ENCODE data around the gene CD200R1L.

The CD200R1L gene

DNA sequence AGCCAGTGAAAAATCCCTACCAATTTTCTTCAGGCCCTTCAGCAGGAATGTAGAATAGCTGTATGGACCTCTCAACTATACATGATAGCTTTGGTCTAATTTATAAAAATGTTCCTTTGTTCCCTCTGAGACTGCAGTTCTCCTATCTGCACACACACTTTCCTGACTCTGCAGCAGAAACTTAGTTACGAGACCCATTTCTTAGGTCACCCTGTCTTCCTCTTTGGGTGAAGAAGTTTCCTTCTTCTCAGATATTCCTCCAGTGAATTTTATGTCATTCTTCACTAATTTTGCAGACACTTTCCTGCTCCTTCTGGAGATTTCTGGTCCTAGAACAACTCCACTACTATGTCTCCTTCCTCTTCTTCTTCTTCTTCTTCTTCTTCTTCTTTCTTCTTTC, 42.6 kb downstream of the CD200R1L start:
- no peak overlapping the region for H3K4me3 ChIP-seq (ENCODE audit: low read length)
- H3K27ac ChIP-seq (ENCODE audit: low read depth, low read length) = no peak overlapping the region
- no peaks in the 10 kb centered on the region for H3K27me3 ChIP-seq (ENCODE audit: control insufficient read depth, insufficient read depth, low read length)
- no peaks in the 10 kb centered on the region for H3K36me3 ChIP-seq (ENCODE audit: control insufficient read depth, insufficient read depth, low read length)
- no peak overlapping the region for H3K9ac ChIP-seq (ENCODE audit: low read length)
- H3K4me1 ChIP-seq (ENCODE audit: control insufficient read depth, insufficient read depth, low read length) = no peaks in the 10 kb centered on the region

GRCh38 chr3:112803467-112803866, 43.2 kb downstream of the CD200R1L start:
- Histone ChIP-seq H3K4me1 (ENCODE audit: control insufficient read depth, insufficient read depth, low read length) (no peaks in the 10 kb centered on the region), H3K36me3 (ENCODE audit: control insufficient read depth, insufficient read depth, low read length) (no peaks in the 10 kb centered on the region), H3K4me3 (ENCODE audit: low read length) (no peak overlapping the region), H3K27ac (ENCODE audit: low read depth, low read length) (no peak overlapping the region), H3K9ac (ENCODE audit: low read length) (no peak overlapping the region), H3K27me3 (ENCODE audit: control insufficient read depth, insufficient read depth, low read length) (no peaks in the 10 kb centered on the region)

DNA sequence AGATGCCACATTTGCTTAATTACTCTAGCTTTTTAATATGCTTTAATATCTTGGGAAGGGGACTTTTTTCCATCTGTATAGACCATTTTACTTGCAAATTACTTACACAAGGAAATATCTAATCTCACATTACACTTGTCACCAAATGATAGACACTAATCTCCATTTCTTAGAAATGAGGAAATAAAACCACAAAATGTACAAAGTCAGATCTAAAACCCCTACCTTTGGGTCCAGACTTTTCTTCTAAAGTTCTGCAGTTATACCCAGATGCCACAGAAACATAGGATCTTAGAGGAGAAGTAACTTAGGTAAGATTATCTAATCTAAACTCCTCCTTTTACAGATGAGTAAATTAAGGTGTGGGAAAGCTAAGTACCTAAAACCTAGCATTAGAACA, 44.3 kb downstream of the CD200R1L start:
- Histone ChIP-seq H3K36me3 (ENCODE audit: control insufficient read depth, insufficient read depth, low read length) (no peaks in the 10 kb centered on the region), H3K4me3 (ENCODE audit: low read length) (no peak overlapping the region), H3K4me1 (ENCODE audit: control insufficient read depth, insufficient read depth, low read length) (no peaks in the 10 kb centered on the region), H3K9ac (ENCODE audit: low read length) (no peak overlapping the region), H3K27ac (ENCODE audit: low read depth, low read length) (no peak overlapping the region), H3K27me3 (ENCODE audit: control insufficient read depth, insufficient read depth, low read length) (no peaks in the 10 kb centered on the region)

DNA sequence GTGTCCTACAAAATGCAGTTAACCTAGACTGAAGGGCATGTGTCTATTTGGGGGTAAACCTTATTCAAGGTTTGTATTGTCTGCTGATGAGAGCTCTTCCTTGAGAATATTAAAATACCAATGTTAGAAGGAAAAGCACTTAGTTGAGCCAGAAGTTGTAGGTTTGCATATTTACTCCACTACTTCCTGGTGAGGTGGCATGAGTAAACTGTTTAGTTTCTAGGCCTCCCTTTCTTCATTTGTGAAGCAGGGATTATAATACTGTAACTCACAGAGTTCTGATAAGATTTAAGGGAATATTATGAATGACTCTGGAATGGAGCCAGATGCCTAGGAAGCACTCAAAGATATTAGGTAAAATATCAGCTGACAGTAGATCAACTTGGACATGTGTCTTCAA, 46.7 kb downstream of the CD200R1L start:
- Histone ChIP-seq H3K27ac (ENCODE audit: low read depth, low read length) (no peak overlapping the region), H3K36me3 (ENCODE audit: control insufficient read depth, insufficient read depth, low read length) (no peaks in the 10 kb centered on the region), H3K27me3 (ENCODE audit: control insufficient read depth, insufficient read depth, low read length) (no peaks in the 10 kb centered on the region), H3K9ac (ENCODE audit: low read length) (no peak overlapping the region), H3K4me3 (ENCODE audit: low read length) (no peak overlapping the region), H3K4me1 (ENCODE audit: control insufficient read depth, insufficient read depth, low read length) (no peaks in the 10 kb centered on the region)

DNA sequence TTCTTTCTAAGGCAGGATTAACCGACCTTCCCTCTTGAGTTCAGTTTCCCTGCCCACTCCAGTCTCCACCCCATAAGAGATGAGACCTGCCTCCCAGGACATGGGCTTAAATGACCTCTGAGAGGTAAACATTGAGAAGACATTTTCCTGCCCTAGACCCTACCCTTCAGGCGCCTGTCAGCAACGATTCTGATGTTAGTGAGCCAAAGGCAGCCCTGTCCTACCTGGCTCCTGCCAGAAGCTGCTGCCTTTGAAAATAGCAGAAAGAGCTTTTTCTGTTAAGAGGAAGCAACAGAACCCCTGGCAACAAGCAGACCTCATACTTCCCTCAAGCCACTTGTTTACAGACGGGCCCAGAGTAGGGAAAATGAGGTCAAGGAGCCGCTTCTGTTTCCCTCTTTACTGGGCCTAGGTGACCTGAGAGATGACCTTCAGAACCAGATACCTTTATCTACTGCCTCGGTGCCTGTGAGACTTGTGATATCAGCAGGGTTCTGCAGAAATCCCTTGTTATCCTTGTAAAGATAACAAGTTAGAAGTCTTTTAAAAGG, 52.0 kb downstream of the CD200R1L start:
- Histone ChIP-seq H3K9ac (ENCODE audit: low read length) (no peak overlapping the region), H3K36me3 (ENCODE audit: control insufficient read depth, insufficient read depth, low read length) (no peaks in the 10 kb centered on the region), H3K4me1 (ENCODE audit: control insufficient read depth, insufficient read depth, low read length) (peaks cover 3% of the 10 kb centered on the region), H3K27ac (ENCODE audit: low read depth, low read length) (no peak overlapping the region), H3K4me3 (ENCODE audit: low read length) (no peak overlapping the region), H3K27me3 (ENCODE audit: control insufficient read depth, insufficient read depth, low read length) (no peaks in the 10 kb centered on the region)

DNA sequence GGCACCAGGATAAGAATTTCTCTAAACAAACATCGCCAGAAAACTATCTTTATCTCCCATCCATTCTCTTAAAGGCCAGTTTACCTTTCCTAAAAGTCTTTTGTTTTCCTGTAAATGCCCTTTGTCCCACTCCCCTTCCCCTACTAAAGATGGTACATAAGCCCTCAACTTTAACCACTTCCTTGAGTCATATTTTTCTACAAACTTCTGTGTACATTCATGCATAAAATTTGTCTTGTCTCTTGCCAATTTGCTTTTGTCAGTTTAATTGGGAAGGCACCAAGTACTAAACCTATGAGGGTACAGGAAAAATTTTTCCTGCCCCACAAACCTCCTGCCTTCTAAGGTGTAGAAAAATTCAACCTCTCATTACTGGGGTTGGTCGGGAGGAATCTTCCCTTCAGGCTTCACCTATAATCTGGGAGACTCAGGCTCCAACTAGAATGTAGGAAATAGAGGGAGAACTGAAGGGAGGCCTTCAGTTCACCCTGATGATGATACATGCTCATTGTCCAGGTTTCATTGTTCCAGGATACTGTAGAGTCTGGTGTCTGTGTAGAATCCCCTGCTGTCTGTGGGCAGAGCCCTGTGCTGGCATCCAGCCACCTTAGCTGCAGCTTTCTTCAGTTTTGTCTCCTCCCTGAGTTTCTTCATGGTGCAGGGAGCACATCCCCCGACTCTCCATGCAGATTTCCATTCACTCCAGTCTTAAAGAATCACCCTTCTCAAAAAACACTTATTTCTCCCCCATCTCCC, 53.2 kb downstream of the CD200R1L start:
- Histone ChIP-seq H3K9ac (ENCODE audit: low read length) (no peak overlapping the region), H3K27ac (ENCODE audit: low read depth, low read length) (no peak overlapping the region), H3K27me3 (ENCODE audit: control insufficient read depth, insufficient read depth, low read length) (no peaks in the 10 kb centered on the region), H3K36me3 (ENCODE audit: control insufficient read depth, insufficient read depth, low read length) (no peaks in the 10 kb centered on the region), H3K4me3 (ENCODE audit: low read length) (no peak overlapping the region), H3K4me1 (ENCODE audit: control insufficient read depth, insufficient read depth, low read length) (peaks cover 3% of the 10 kb centered on the region)

GRCh38 chr3:112791736-112792135, 54.9 kb downstream of the CD200R1L start:
- Histone ChIP-seq H3K36me3 (ENCODE audit: control insufficient read depth, insufficient read depth, low read length) (no peaks in the 10 kb centered on the region), H3K27ac (ENCODE audit: low read depth, low read length) (no peak overlapping the region), H3K4me1 (ENCODE audit: control insufficient read depth, insufficient read depth, low read length) (peaks cover 3% of the 10 kb centered on the region), H3K27me3 (ENCODE audit: control insufficient read depth, insufficient read depth, low read length) (no peaks in the 10 kb centered on the region), H3K9ac (ENCODE audit: low read length) (no peak overlapping the region), H3K4me3 (ENCODE audit: low read length) (no peak overlapping the region)

DNA sequence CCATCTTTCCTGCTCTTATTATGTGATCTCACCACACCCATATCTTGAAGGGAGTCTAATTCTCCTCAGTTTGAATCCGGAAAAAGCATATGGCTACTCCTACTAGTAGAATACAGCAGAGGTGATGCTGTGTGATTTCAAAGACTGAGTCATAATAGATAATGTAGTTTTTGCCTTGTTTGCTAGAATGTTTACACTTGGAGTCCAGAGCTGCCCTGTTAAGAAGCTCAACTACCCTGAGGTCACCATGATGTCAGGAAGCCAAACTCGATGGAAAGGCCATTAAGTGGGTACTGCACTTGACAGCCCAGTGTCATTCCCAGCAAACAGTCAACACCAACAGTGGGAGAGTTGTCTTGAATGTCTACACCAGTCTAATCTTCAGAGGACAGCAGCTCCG, 56.9 kb downstream of the CD200R1L start:
- Histone ChIP-seq H3K4me1 (ENCODE audit: control insufficient read depth, insufficient read depth, low read length) (peaks cover 3% of the 10 kb centered on the region), H3K27ac (ENCODE audit: low read depth, low read length) (no peak overlapping the region), H3K36me3 (ENCODE audit: control insufficient read depth, insufficient read depth, low read length) (no peaks in the 10 kb centered on the region), H3K9ac (ENCODE audit: low read length) (no peak overlapping the region), H3K4me3 (ENCODE audit: low read length) (no peak overlapping the region), H3K27me3 (ENCODE audit: control insufficient read depth, insufficient read depth, low read length) (no peaks in the 10 kb centered on the region)

DNA sequence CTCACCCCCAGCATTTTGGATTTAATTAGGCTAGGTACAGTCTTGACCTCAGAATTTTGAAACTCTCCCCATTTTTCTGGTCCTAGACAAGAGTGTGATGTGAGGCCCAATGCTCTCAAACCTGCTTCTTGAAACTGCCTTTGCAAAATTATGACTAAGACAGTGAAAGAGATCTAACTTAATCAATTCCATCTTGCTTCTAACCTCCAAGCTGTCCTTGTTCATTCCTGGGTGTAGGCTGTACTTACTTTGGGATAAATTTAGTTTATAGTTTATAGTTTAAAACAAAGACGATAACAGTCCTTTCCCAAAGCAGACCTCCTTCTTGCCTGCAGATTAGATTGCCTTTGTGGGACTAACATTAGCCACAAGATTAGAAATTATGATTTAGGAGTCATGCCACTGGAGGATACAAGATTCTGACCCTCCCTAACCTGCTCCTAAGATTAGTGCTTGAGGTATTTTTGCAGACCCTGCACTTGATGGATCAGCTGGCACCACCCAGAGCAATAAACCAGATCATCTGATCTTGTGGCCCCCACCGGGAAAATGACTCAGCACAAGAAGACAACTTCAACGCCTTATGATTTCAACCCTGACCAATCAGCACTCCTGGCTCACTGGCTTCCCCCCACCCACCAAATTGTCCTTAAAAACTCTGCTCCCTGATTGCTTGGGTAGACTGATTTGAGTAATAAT, 59.6 kb downstream of the CD200R1L start:
- H3K9ac ChIP-seq (ENCODE audit: low read length) = no peak overlapping the region
- H3K27ac ChIP-seq (ENCODE audit: low read depth, low read length) = no peak overlapping the region
- no peaks in the 10 kb centered on the region for H3K36me3 ChIP-seq (ENCODE audit: control insufficient read depth, insufficient read depth, low read length)
- H3K27me3 ChIP-seq (ENCODE audit: control insufficient read depth, insufficient read depth, low read length) = no peaks in the 10 kb centered on the region
- no peak overlapping the region for H3K4me3 ChIP-seq (ENCODE audit: low read length)
- H3K4me1 ChIP-seq (ENCODE audit: control insufficient read depth, insufficient read depth, low read length) = no peaks in the 10 kb centered on the region

DNA sequence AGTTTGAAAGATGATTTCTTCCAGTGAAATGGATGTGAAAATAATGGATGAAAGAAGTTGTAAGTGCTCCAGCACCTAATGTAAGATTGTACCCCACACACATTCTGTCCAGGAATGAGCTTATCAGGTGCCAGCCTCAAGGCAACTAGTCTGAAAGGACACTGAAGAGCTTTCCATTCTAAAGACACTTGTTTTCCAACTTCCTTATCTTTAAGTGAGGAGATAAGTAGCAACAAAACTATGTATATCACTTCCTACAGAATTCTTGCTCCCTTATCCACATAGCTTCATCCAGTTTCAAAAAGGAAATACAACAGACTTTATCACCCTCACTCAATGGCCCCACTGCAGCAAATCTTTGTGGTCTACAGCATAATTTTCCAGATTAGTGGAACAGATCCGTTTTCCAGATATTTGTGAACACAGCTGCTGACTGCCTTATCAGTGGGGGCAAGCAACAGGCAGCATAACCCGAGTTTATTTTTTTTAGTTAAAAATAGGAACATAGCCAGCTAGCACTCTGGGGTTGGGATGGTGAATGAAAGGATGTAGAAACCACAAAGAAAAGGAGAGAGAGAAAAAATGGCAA, 60.6 kb downstream of the CD200R1L start:
- H3K4me3 ChIP-seq (ENCODE audit: low read length) = no peak overlapping the region
- no peaks in the 10 kb centered on the region for H3K36me3 ChIP-seq (ENCODE audit: control insufficient read depth, insufficient read depth, low read length)
- H3K27me3 ChIP-seq (ENCODE audit: control insufficient read depth, insufficient read depth, low read length) = no peaks in the 10 kb centered on the region
- H3K4me1 ChIP-seq (ENCODE audit: control insufficient read depth, insufficient read depth, low read length) = no peaks in the 10 kb centered on the region
- H3K9ac ChIP-seq (ENCODE audit: low read length) = no peak overlapping the region
- H3K27ac ChIP-seq (ENCODE audit: low read depth, low read length) = no peak overlapping the region

DNA sequence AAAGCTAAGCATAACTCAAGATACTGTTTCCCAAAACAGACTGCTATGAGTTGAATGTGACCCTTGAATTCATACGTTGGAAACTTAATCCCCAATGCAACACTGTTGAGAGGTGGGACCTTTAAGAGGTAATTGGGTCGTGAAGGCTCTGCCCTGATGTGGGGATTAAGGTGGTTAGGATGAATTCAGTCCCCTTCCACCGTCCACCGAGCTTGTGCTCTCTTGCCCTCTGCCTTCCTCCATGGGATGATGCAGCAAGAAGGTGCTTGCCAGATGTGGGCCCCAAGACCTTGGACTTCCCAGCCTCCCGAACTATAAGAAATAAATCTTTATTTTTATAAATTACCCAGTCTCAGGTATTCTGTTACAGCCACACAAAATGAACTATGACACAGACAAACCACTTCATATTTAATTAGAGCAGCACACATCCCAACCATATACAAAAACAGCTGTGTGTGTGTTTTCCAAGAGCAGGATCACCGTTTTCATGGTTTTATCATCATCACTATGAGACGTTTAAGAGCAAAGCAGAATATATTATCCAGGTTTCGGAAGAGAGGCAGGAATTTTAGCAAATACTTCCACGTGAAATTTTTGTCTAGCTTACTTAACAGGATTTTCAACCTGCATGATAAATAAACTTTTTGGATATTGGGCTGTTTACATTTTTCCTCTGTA, 61.2 kb downstream of the CD200R1L start:
- no peak overlapping the region for H3K4me3 ChIP-seq (ENCODE audit: low read length)
- no peak overlapping the region for H3K9ac ChIP-seq (ENCODE audit: low read length)
- H3K27ac ChIP-seq (ENCODE audit: low read depth, low read length) = no peak overlapping the region
- H3K4me1 ChIP-seq (ENCODE audit: control insufficient read depth, insufficient read depth, low read length) = no peaks in the 10 kb centered on the region
- H3K27me3 ChIP-seq (ENCODE audit: control insufficient read depth, insufficient read depth, low read length) = no peaks in the 10 kb centered on the region
- H3K36me3 ChIP-seq (ENCODE audit: control insufficient read depth, insufficient read depth, low read length) = no peaks in the 10 kb centered on the region

- Histone ChIP-seq H3K27me3 (ENCODE audit: control insufficient read depth, insufficient read depth, low read length) (no peaks in the 10 kb centered on the region), H3K4me1 (ENCODE audit: control insufficient read depth, insufficient read depth, low read length) (peaks cover 2% of the 10 kb centered on the region), H3K4me3 (ENCODE audit: low read length) (no peak overlapping the region), H3K9ac (ENCODE audit: low read length) (no peak overlapping the region), H3K36me3 (ENCODE audit: control insufficient read depth, insufficient read depth, low read length) (no peaks in the 10 kb centered on the region), H3K27ac (ENCODE audit: low read depth, low read length) (no peak overlapping the region)
Observed at GRCh38 chr3:112782491-112782890, 64.2 kb downstream of the CD200R1L start.

All from rectal smooth muscle tissue (tissue), 1 donor.